ENCODE results near the gene POM121L2. TPM values are rescaled to one million over a fixed set of nuclear protein-coding genes. Genes with fewer than 3 reads are reported as not detected.

The POM121L2 gene
- total and polyA plus RNA-seq, 9 of the 15 experiments (the other 6 are each of a cell fraction or from before 2014, with no cell fraction given): 0.23 to 0.45 TPM; not detected in 7

DNA sequence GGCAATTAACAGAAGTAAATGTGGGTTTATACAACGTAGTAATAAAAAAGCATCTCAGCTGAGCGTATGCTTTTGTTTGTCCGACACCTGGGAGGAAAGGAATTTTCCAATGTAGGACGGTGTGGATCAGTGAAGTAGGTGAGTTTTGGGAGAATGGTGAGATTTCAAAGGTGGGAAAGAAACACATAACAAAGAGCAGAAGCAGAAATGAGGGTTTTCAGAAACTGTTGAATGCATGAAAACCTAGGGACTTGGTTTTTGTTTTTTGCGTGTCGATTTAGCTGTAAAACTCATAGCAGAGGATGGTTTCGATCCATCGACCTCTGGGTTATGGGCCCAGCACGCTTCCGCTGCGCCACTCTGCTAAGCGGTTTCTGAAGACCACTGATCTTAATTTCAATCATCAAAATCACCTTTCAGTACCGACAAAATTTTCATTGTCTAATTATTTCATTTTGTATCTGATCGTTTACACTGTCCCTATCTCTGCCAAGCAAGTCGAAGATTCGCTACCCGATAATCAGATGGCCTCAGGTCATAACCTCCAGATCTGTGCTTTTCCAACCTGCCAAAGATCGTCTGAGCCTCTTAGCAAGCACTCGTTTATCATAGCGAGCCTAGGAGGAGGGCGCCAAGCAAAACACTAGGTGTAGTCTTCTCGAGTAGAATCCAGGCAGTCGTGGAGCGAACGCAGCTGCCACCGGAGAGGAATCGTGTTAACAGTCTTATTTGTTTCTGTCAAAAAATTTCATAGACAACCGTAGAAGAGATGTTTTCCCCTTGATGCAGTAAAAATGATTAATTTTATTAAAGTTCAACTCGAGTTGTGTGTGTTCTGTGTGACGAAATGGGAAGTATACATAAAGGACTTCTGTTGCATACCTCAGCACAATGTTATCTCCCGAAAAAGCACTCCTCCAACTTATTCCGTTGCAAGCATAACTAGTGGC is 20.9 kb upstream of the POM121L2 start (continued):
- TF ChIP-seq ESRRB (CRISPR knock-in tag; IDR thresholded peaks at IDR 0.05; ENCODE audit: borderline replicate concordance) (no peak), GTF2F1 (IDR thresholded peaks at IDR 0.05; ENCODE audit: low read depth, low read length) (0 out of 2 replicates have a peak, but pooled peaks have one; percentile 39), DACH1 (IDR thresholded peaks at IDR 0.05; ENCODE audit: partially characterized antibody) (peak; percentile 78), ZC3H8 (IDR thresholded peaks at IDR 0.05) (0 out of 2 replicates have a peak, but pooled peaks have one; percentile 65), XRCC5 (IDR thresholded peaks at IDR 0.05; ENCODE audit: low read depth, low read length) (peak; percentile 87), BACH1 (tag; IDR thresholded peaks at IDR 0.05) (peak; percentile 29; the same call in 1 of the 2 replicates), ETV1 (tag; conservative IDR thresholded peaks at IDR 0.05; ENCODE audit: low read depth) (peak; percentile 84), RBM22 (IDR thresholded peaks at IDR 0.05; ENCODE audit: low read depth, low read length, poor library complexity, severe bottlenecking) (peak; percentile 66), HDAC1 (IDR thresholded peaks at IDR 0.05) (peak; percentile 70 to 74; a peak in 3 of 4 replicates), DPF2 (IDR thresholded peaks at IDR 0.05) (peak; percentile 55; the same call in 1 of the 2 replicates), SMARCA4 (IDR thresholded peaks at IDR 0.05) (0 out of 2 replicates have a peak, but pooled peaks have one; percentile 7), KAT7 (CRISPR knock-in tag; IDR thresholded peaks at IDR 0.05; ENCODE audit: borderline replicate concordance) (0 out of 2 replicates have a peak, but pooled peaks have one; percentile 72), CHD1 (IDR thresholded peaks at IDR 0.05; ENCODE audit: low read length) (no peak), MIER1 (IDR thresholded peaks at IDR 0.05; ENCODE audit: low read depth) (peak; percentile 86)
- TF ChIP-seq, protein P1, sequence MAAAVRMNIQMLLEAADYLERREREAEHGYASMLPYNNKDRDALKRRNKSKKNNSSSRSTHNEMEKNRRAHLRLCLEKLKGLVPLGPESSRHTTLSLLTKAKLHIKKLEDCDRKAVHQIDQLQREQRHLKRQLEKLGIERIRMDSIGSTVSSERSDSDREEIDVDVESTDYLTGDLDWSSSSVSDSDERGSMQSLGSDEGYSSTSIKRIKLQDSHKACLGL (CRISPR knock-in tag; IDR thresholded peaks at IDR 0.05; ENCODE audit: borderline replicate concordance, poor library complexity, severe bottlenecking): no peak
- TF ChIP-seq, protein P2, sequence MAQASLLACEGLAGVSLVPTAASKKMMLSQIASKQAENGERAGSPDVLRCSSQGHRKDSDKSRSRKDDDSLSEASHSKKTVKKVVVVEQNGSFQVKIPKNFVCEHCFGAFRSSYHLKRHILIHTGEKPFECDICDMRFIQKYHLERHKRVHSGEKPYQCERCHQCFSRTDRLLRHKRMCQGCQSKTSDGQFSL (CRISPR knock-in tag; IDR thresholded peaks at IDR 0.05): no peak
- TF ChIP-seq, protein P2 (tag; IDR thresholded peaks at IDR 0.05): no peak
- TF ChIP-seq, protein P3, sequence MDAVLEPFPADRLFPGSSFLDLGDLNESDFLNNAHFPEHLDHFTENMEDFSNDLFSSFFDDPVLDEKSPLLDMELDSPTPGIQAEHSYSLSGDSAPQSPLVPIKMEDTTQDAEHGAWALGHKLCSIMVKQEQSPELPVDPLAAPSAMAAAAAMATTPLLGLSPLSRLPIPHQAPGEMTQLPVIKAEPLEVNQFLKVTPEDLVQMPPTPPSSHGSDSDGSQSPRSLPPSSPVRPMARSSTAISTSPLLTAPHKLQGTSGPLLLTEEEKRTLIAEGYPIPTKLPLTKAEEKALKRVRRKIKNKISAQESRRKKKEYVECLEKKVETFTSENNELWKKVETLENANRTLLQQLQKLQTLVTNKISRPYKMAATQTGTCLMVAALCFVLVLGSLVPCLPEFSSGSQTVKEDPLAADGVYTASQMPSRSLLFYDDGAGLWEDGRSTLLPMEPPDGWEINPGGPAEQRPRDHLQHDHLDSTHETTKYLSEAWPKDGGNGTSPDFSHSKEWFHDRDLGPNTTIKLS (IDR thresholded peaks at IDR 0.05; ENCODE audit: borderline replicate concordance, low read depth): 0 out of 2 replicates have a peak, but pooled peaks have one; percentile 41
- TF ChIP-seq, protein P4, sequence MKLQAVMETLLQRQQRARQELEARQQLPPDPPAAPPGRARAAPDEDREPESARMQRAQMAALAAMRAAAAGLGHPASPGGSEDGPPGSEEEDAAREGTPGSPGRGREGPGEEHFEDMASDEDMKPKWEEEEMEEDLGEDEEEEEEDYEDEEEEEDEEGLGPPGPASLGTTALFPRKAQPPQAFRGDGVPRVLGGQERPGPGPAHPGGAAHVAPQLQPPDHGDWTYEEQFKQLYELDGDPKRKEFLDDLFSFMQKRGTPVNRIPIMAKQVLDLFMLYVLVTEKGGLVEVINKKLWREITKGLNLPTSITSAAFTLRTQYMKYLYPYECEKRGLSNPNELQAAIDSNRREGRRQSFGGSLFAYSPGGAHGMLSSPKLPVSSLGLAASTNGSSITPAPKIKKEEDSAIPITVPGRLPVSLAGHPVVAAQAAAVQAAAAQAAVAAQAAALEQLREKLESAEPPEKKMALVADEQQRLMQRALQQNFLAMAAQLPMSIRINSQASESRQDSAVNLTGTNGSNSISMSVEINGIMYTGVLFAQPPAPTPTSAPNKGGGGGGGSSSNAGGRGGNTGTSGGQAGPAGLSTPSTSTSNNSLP (IDR thresholded peaks at IDR 0.05; ENCODE audit: borderline replicate concordance, low read depth, low read length): peak; percentile 83; the same call in 1 of the 2 replicates
- TF ChIP-seq, protein P5, sequence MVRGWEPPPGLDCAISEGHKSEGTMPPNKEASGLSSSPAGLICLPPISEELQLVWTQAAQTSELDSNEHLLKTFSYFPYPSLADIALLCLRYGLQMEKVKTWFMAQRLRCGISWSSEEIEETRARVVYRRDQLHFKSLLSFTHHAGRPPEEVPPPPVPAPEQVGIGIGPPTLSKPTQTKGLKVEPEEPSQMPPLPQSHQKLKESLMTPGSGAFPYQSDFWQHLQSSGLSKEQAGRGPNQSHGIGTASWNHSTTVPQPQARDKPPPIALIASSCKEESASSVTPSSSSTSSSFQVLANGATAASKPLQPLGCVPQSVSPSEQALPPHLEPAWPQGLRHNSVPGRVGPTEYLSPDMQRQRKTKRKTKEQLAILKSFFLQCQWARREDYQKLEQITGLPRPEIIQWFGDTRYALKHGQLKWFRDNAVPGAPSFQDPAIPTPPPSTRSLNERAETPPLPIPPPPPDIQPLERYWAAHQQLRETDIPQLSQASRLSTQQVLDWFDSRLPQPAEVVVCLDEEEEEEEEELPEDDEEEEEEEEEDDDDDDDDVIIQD (CRISPR knock-in tag; IDR thresholded peaks at IDR 0.05): no peak
